GM12892 (cell line): ENCODE results near the gene PCK1.

Source experiments
- POLR2A ChIP-seq: IDR thresholded peaks from 2 replicates; pipeline ENCODE4 v1.6.1; 2011; ENCODE audit warnings: low read depth, low read length, control low read depth
- TAF1 ChIP-seq: IDR thresholded peaks from 2 replicates; pipeline ENCODE4 v1.6.1; 2011; ENCODE audit warnings: low read depth, mild to moderate bottlenecking, control low read depth, low read length, borderline replicate concordance

DNA sequence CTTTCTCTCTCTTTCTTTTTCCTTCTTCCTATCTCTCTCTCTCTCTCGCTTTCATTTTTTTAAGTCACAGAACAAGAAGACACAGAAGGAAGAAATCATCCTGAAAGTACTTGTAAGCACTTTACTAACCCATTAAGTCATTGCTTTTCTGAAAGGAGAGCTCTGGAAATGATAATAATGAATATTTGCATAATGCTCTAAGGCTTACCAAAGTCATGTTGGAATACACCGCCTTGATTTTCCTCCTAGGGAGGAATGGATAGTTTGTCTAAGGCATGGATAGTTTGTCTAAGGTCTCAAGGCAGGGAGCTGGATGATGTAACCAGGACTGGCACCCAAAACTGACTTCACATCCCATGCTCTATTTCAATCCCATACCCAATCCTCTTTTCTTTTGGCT lies 23.1 kb upstream of the PCK1 start:
- TF ChIP-seq POLR2A (no peak), TAF1 (no peak)
